Measurements from ENCODE around the gene SERTAD4. TPM values are rescaled to one million over a fixed set of nuclear protein-coding genes. Genes with fewer than 3 reads are reported as not detected.

The SERTAD4 gene
- total and polyA plus RNA-seq, 2 of the 8 experiments (the other 6 are each of a cell fraction or from before 2014, with no cell fraction given), result 0.54 to 3.2 TPM

DNA sequence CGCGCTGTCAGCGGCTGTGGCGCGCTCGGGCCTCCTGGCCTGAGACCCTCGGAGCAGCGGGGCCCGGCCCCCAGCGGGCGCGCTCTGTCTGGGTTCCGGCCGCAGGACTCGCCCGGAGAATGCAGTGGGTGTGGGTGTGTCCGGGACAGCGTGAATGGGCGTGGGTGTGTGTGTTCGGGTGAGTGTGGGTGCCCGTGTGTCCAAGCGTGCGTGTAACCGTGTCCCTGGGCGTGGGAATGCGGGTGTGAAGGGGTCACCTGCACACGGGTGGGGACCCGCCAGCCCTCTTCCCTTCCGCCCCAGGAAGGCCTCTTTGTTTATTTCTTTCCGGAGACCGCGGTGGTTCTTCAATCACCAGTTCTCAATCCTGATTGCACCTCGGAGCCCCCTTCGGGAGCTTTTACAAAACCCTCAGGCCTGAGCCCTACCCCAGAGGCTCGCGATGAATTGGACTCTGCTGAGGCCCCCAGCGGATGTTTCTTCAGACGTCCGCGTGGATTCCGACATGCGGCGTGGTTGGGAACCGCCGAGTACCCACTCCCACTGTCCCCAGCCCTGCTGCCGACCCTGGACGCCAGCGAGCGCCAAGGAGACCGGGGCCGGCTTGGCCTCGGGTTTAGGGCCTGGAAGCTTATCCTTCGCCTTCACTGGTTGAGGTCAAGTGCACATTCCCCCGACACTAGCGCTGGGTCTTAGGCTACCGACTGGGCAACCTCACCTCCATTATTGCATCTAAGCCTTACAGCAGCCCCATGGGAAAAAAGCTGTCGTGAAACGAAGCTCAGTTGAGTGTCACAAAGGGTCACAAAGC lies 19.3 kb downstream of the SERTAD4 start:
- peak overlapping the region; percentile 62 to 67 (median 66) for H3K4me3 ChIP-seq (ENCODE audit: extremely low read depth in 1 of 4, insufficient read depth in 2 of 4, low read depth in 3 of 4, low read length in 4 of 4)
- H3K4me2 ChIP-seq (ENCODE audit: insufficient read depth in 1 of 2, low read depth in 2 of 2, low read length in 2 of 2), result peak overlapping the region; percentile 98 to 99
- H3K4ac ChIP-seq (replicated peaks; ENCODE audit: insufficient read length, low read depth, low read length), result peak overlapping the region; percentile 98
- peak overlapping the region; percentile 43 for H4K8ac ChIP-seq (ENCODE audit: extremely low read depth, insufficient read depth, low read length)
- no peak overlapping the region for H3K23ac ChIP-seq (ENCODE audit: insufficient read length)
- H3K4me1 ChIP-seq (replicated peaks in 1 of 4; ENCODE audit: control insufficient read depth in 3 of 4, insufficient read depth in 4 of 4, low read length in 3 of 4), result peaks cover 0 to 17% (median 11%) of the 10 kb centered on the region in 4 experiments; a peak in 5 of 7 replicates
- H4K20me1 ChIP-seq (replicated peaks in 1 of 2; ENCODE audit: control insufficient read depth in 1 of 2, insufficient read depth in 2 of 2, low read length in 2 of 2), result no peaks in the 10 kb centered on the region
- 0 out of 2 replicates have a peak overlapping the region, but pooled peaks have one; percentile 46 for H3K27ac ChIP-seq (ENCODE audit: low read depth, low read length)
- H3K9ac ChIP-seq (replicated peaks in 1 of 4; ENCODE audit: extremely low read depth in 1 of 4, low read depth in 3 of 4, low read length in 3 of 4), result peak overlapping the region in 3 of 4 experiments; percentile 39 to 71 (median 48); a peak in 6 of 7 replicates
- H2BK120ac ChIP-seq (replicated peaks; ENCODE audit: low read depth, low read length), result peak overlapping the region; percentile 84
- H4K91ac ChIP-seq (replicated peaks; ENCODE audit: insufficient read length, low read length), result peak overlapping the region; percentile 100
- no peaks in the 10 kb centered on the region for H3K36me3 ChIP-seq (ENCODE audit: control insufficient read depth in 2 of 4, insufficient read depth in 4 of 4, low read length in 3 of 4)
- peak overlapping the region; percentile 60 for H3K56ac ChIP-seq (replicated peaks; ENCODE audit: insufficient read length, low read depth, low read length)
- peak overlapping the region; percentile 94; the same call in 1 of the 2 replicates for H2BK15ac ChIP-seq (ENCODE audit: low read length)
- 0 out of 2 replicates have a peak overlapping the region, but pooled peaks have one; percentile 28 for H2AK5ac ChIP-seq (ENCODE audit: low read depth, low read length)
- DNase-seq (ENCODE audit: low read depth in 1 of 2, low spot score in 2 of 2) (peak in 1 of 2 experiments; percentile 71), FAIRE-seq (no peak)
- H2BK5ac ChIP-seq (ENCODE audit: low read depth, low read length), result peak overlapping the region; percentile 98; the same call in 1 of the 2 replicates
- no peaks in the 10 kb centered on the region for H3K79me1 ChIP-seq (ENCODE audit: low read depth, low read length)
- H2BK12ac ChIP-seq (ENCODE audit: low read depth, low read length), result peak overlapping the region; percentile 99
- ChIA-PET POLR2A (ENCODE audit: partially characterized antibody) (interaction anchor here (1.0 to 4.9 kb wide), 14 partner anchors 10 to 445 kb away, joined by 3 to 40 read pairs (median 14); partner anchors contain the start of gene SERTAD4), CTCF (ENCODE audit: partially characterized antibody) (interaction anchor here (0.6 to 8.5 kb wide), 12 partner anchors 8 to 447 kb away, joined by 3 to 74 read pairs (median 5); no protein-coding TSS in a partner anchor)
- no peaks in the 10 kb centered on the region for H3K79me2 ChIP-seq (ENCODE audit: control insufficient read depth in 1 of 2, insufficient read depth in 2 of 2, low read length in 2 of 2)
- H2BK20ac ChIP-seq (ENCODE audit: low read length), result peak overlapping the region; percentile 100
- peak overlapping the region; percentile 72; the same call in 1 of the 2 replicates for H2AFZ ChIP-seq (ENCODE audit: low read length)
- peak overlapping the region; percentile 82 for H4K5ac ChIP-seq (ENCODE audit: insufficient read length, low read depth, low read length)
- WGBS, 2 experiments (ENCODE audit: extremely low coverage in 1 of 2, insufficient coverage in 1 of 2, insufficient read length in 1 of 2, insufficient replicate concordance in 2 of 2, low coverage in 1 of 2, low lambda C conversion rate in 2 of 2, missing lambda C conversion rate in 1 of 2), result 2% methylated on average over 58 of the region's 58 CpGs; no CpG with 5 or more reads in 1 of the 2 experiments
- no peaks in the 10 kb centered on the region for H3K9me3 ChIP-seq (ENCODE audit: insufficient read depth in 2 of 2, low read depth in 1 of 2, low read length in 1 of 2)
- H3K23me2 ChIP-seq (ENCODE audit: low read depth, low read length), result peaks cover 12% of the 10 kb centered on the region
- peak overlapping the region; percentile 98 for H3K18ac ChIP-seq (ENCODE audit: extremely low read depth, low read length)
- no peak overlapping the region for H3K14ac ChIP-seq (ENCODE audit: insufficient read length)
- H3K27me3 ChIP-seq (replicated peaks in 1 of 4; ENCODE audit: control insufficient read depth in 3 of 4, extremely low read depth in 1 of 4, insufficient read depth in 3 of 4, low read length in 3 of 4), result peaks cover 0 to 22% (median 17%) of the 10 kb centered on the region in 4 experiments; a peak in 6 of 7 replicates
- TF ChIP-seq CBX8 (IDR thresholded peaks at IDR 0.05; ENCODE audit: borderline replicate concordance, low read depth, low read length) (no peak), KDM4A (IDR thresholded peaks at IDR 0.05; ENCODE audit: low read depth, low read length, severe bottlenecking) (peak; percentile 5), NRF1 (IDR thresholded peaks at IDR 0.05; ENCODE audit: low read depth, low read length) (no peak), HDAC6 (IDR thresholded peaks at IDR 0.05; ENCODE audit: low read depth, low read length) (no peak), BACH1 (IDR thresholded peaks at IDR 0.05; ENCODE audit: low read length) (peak; percentile 42), HDAC2 (IDR thresholded peaks at IDR 0.05; ENCODE audit: borderline replicate concordance in 1 of 2, low read depth in 2 of 2, low read length in 2 of 2) (peak in 1 of 2 experiments; percentile 76; a peak in 1 of 4 replicates), NANOG (IDR thresholded peaks at IDR 0.05; ENCODE audit: insufficient read depth, low read depth, low read length, poor library complexity, severe bottlenecking) (no peak), MAFK (IDR thresholded peaks at IDR 0.05; ENCODE audit: low read depth, low read length) (no peak), RBBP5 (IDR thresholded peaks at IDR 0.05; ENCODE audit: borderline replicate concordance, low read depth, low read length) (no peak), EP300 (IDR thresholded peaks at IDR 0.05; ENCODE audit: borderline replicate concordance in 1 of 2, low read depth in 2 of 2, low read length in 2 of 2) (no peak)

All from H1 (cell line).